GM03348 (cell line): ENCODE data around the gene HNRNPC.
A peak's percentile ranks its signal among the peaks of the same experiment; 100 is the strongest.

Experiments
- DNase-seq: peaks from one replicate; pipeline ENCODE4 v3.0.0; 2012; ENCODE audit warnings: low spot score

HNRNPC gene

DNA sequence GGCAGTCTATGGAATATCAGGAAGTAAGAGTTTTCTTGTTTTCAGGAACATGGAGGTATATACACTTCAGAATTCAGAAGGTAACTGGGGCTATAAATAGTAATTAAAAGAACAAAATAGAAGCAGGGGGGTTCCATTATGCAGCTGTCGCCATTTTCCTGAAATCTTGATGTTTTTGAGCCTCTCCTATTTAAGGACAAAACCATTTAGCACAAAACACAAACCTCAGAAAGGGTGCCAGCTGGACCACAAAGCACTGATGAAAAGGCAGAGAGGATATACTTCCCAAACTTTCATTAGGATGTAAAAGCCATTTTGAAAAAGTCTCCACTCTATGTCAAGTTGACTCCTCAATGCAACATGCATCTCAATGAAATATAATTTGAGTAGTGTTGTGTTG is 59.2 kb downstream of the HNRNPC start:
- DNase-seq, result no peak

DNA sequence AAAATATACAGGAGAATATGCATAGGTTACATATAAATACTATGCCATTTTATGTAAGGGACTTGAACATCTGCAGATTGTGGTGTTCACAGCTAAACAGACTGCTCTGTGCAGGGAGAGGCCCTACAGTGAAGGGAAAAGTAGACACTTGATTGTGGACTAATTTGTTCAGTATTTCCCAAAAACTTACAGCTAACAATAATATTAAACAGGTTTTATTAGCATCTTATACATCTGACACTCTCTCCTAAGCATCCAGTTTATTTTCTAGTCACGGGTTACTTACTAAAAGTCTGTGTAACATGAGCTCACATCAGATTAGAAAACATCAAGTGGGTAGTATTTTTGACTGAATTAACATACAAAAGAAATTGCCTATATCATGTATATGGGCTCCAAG is 60.1 kb downstream of the HNRNPC start:
- DNase-seq, result no peak

DNA sequence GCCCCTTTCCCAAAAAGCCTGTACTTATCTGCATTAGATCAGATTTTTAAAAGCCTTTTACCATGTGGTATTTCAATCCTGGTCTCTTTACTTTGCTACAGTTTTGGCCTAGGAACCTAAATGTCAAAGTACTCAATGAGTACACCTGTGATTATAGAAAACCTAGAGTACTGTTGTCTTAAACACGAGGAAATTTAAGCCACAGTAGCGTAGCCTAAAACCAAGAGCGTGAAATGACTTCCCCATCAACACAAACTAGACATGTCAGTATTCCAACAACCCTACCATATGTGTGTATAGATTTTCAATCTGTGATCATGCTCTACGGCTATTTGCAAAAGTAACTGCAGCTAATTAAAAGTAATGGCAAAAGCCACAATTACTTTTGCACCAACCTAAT is 60.7 kb downstream of the HNRNPC start:
- DNase-seq, result no peak

DNA sequence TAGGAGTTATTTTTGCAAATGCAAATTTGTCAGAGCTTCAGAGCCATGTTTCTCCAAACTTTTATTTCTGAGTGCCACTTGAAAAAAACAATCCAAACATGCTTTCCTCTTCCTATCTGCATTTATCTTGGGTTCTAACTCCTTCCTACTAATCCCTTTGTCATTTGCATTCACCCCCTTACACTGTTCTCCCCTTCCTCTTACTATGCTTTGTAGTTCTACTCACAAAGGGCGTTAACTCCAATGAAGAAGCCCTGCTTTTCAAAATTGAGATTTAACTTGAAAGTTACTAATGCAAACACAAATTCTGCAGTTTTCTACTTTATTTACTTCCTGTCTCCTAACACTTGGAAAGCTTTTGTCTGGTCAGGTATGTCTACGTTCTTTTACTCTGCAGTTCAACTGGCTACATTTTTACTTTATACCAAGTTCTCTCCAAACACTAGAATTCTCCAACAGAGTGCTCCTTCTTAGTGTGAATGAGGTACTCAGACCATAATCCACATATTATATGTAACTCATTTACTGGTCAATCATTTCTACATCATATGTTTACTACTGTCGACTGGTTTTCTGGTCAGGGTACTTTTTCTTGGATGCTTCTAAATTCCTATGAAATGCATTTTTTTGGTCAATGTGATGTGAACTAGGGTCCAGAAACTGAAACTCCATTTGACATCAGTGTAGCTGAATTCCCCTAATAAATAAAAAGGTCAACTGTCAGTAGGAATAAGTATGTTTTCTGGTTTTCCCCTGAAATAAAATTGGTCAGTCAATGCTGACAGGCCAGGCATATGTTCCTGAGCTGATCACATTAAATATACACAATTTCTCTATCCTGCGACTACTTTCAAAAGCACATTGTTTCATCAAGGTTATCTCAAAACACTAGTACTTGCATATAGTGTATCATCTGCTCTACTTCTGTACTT is 62.2 kb downstream of the HNRNPC start:
- no peak for DNase-seq

- no peak for DNase-seq
Measured at GRCh38 chr14:21205678-21206581, 63.3 kb downstream of the HNRNPC start.

GRCh38 chr14:21205026-21205677 is 64.1 kb downstream of the HNRNPC start:
- no peak for DNase-seq

DNA sequence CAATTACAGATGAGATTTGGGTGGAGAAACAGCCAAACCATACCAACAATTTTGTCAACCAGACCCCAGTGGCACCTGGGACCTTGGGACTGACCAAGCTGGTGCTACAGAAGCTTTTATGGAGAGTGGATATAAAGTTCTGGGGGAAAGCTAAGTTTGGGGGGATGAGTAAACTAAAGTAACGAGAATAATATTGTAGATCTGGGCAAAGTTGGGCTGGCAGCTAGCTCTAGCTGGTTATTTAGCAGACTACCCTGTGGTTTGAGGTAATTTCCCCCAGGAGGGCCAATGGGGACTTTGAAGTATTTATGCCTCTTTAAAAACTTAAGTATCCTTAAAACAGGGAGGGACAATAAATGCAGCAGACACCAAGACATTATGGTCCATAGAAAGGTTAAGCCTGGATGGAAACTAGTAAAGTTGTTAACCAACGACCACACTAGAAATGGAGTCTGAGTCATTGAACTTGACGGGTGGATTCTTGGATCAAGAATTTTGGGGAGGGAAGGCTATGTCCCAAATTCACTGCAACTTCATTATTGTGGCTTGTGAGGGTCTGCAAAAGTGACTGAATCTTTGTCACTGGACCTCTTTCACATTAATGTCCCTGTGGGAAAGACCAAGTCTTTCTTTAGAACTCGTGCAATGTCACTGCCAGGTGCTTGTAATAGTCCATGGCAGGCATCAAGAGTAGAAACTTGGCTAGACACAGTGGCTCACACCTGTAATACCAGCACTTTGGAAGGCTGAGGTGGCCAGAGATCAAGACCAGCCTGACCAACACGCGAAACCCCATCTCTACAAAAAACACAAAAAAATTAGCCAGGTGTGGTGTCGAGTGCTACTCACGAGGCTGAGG is 64.8 kb downstream of the HNRNPC start:
- DNase-seq, result no peak

- no peak for DNase-seq
Measured at GRCh38 chr14:21203470-21204166, 65.6 kb downstream of the HNRNPC start.

DNA sequence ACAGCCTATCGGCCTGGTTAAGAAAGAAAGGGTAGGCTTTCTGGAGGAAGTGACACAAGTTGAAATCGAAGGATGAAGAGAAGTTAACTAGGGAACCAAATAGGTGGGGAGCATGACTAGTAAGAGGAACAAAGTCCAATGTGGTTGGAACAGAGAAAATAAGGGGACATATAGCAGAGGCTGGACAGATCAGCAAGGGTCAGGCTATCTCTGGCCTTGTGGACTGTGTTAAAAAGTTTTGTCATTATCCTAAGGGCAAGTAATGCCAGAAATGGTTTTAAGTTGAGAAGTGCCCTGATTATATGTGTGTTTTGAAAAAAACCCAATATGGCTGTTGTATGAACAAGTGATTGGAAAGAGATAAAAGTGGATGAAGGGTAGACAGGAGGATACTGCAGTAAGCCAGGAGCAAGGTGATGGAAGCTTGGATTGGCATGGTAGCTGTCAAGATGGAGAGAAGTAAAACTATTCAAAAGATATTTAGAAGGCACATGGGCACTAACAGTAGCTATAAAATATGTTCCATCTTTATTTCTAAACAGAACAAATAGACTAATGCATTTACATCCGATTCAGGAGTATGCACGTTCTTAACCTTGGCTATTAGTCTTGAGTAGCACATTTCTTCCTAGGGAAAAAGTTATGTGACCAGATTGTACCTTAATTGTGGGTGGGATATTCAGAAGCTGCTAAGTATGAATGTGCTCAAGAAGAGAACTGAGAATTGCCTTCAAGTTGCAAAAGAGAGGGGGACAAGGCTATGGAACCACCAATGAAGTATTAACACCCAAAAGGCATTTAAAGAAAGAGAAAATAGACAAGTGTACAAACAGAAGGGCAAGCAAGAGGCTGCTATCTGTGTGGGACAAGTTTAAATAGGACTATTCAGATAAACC is 66.5 kb downstream of the HNRNPC start:
- no peak for DNase-seq

DNA sequence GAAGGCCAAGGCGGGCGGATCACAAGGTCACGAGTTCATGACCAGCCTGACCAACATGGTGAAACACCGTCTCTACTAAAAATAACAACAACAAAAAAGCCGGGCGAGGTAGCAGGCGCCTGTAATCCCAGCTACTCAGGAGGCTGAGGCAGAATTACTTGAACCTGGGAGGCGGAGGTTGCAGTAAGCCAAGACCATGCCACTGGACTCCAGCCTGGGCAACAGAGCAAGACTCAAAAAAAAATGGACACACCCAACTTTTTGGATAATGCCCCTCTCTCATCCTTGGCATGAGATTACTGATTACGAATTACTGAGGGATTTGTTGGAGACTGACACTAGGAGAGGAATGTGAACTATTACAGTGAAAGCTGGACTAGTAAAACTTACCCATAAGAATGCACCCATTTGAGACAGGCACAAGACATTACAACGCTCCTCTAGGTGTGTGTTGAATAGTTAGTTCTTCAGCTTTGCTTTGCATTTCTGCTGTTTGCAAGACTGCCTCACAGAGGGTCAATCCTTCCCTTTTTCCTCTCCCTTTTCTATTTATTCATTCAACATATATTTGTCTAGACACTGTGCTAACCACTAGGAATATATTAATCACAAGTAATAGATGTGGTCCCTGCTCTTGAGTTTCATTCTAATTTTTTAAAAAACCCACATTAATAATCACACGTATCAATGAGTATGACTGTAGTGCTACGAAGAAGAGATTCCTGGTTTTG is 67.3 kb downstream of the HNRNPC start:
- DNase-seq, result peak; percentile 16

DNA sequence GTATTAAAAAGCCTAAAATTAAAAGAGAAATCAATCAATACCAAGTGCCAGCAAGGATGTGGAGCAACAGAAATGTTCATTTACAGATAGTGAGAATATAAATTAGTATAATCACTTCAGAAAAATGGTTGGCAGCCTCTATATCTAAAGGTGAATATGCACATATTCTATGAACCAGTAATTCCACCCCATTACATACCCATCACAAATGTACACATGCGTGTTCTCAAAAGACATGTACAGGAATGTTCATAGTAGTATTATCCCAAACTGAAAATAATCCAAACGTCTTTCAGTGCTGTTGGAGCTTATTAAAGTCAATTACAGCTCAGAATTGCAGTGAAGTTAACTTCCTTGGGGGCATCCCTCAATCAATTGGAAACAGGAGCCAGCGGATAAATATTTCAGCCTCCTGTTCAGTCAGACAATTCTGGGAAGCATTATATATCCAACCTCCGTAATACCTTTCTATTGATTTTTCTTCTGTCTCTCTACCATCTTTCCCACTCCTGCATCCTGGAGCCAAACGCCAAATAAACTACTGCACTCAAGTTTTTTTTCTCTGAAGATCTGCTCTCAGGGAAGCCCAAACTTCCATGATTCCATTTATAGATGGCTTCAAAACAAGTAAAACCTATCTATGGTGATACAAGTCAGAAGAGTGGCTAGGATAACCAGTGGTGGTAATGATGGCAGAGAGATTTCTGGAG is 68.3 kb downstream of the HNRNPC start:
- DNase-seq, result no peak

GRCh38 chr14:21199611-21200560 is 69.4 kb downstream of the HNRNPC start:
- DNase-seq, result no peak

DNA sequence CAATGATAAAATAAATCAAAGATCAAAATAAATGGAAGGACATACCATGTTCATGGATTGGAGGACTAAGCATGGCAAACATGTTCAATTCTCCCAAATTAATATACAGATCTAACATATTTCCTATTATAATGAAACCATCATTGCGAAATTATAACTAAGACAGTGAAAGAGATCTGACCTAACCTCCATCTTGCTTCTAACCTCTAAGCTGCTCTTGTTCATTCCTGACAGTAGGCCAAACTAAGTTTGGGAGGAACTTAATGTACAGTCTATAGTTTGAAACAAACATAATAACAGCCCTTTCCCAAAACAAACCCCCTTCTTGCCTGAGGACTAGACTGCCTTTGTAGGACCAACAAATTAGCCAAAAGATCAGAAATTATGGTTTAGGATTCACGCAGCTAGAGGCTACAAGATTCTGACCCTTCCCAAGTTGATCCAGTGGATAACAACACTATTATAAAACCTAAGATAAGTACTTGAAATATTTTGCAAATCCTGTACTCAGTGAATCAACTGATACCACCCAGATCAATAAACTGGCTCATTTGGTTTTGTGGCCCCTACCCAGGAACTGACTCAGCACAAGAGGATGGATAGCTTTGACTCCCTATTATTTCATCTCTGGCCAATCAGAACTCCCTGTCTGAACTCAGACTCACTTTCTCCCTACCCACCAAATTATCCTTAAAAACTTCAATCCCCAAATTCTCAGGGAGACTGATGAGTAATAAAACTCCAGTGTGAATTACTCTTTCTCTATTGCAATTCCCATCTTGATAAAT is 71.6 kb downstream of the HNRNPC start:
- no peak for DNase-seq

DNA sequence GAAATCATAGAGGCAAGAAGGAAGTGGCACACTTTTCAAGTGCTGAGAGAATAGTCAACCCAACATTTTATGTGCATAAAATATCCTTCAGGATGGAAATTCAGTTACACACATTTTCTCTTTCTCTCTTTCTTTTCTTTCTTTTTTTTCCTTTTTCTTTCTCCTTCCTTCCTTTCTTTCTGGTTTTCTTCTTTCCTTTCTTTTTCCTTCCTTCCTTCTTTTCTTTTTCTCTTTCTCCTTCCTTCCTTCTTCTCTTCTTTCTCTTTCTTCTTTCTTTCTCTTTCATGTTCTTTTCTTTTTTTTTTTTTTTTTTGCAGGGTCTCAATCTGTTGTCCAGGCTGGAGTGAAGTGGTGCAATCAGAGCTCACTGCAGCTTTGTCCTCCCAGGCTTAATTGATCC is 74.6 kb downstream of the HNRNPC start:
- DNase-seq, result no peak

GRCh38 chr14:21192875-21193535 is 76.2 kb downstream of the HNRNPC start:
- no peak for DNase-seq

DNA sequence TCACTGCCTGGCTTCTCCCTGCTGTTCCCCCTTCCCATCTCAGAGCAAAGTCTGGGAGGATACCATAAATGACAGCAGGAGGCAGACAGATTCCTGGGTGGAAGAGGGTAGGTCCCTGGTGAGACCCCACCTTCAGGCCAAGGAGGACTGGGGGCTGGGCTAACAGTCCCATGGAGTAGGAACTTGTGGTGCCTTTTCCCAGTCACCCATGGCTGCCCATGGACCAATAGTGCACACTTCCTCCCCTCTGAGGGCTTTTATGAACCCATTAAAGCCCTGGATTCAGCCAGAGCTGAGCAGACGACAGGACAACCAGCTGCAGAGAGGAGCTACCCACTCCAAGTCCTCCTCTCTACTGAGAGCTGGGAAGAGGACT is 76.8 kb downstream of the HNRNPC start:
- no peak for DNase-seq
